ENCODE data around the gene FAM234B. TPM values are rescaled to one million over a fixed set of nuclear protein-coding genes. Genes with fewer than 3 reads are reported as not detected.
"Not testable (repeated sequence)": the region's sequence is repeated elsewhere in the genome, so short reads cannot be mapped to it uniquely, and the experiment has no call there.

FAM234B gene
- total and polyA plus RNA-seq, 8 donors: 1.1 to 4.6 (median 3.7) TPM

GRCh38 chr12:13027508-13027907 lies 16.7 kb upstream of the FAM234B start:
- Histone ChIP-seq H3K27me3 (no peaks in the 10 kb centered on the region), H3K27ac (no peak overlapping the region), H3K4me3 (no peak overlapping the region), H3K4me1 (no peaks in the 10 kb centered on the region), H3K36me3 (no peaks in the 10 kb centered on the region), H3K9me3 (no peaks in the 10 kb centered on the region)
- peak; percentile 23 for FAIRE-seq
- no peak for TF ChIP-seq CTCF (IDR thresholded peaks at IDR 0.05)
- no peak for ATAC-seq
- intact Hi-C loops (cut with DNase I): no loop called here
- DNase-seq: no peak

DNA sequence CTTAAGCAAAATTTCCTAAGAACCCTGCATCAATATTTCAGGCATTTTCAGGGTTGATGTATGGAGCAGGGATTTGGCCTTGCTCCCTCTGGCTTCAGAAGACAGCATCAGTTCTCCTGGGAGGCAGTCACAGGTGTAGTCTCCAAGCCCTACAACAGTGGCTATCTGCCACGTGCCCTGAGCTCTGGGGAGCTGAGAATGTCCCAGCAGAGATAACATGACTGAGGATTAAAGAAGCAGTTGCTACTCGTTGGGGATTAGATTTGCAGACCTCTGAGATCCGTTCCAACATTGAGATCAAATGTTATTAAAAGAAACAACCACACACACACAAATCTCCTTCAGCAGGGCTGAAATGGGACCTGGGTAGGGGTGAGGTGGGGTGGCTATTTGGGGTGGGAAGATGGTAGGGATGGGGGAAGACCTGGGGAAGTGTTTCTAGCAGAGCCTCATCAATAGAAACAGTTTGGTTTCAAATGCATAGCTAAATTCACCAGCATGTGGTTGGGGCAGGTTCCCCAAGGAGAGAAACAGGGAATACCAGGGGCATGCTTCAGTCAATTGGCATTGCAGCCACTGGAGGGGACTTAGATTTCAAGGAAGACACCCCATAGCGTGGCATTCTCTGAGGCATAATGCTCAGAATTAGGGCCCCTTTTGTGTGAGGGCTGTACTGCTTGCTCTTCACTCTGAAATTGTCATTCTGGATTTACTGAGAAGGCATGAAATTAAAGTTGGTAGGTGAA lies 15.2 kb upstream of the FAM234B start:
- ATAC-seq (no peak), DNase-seq (no peak), FAIRE-seq (no peak)
- no peaks in the 10 kb centered on the region for H3K9me3 ChIP-seq
- intact Hi-C loops (cut with DNase I): no loop called here
- H3K4me1 ChIP-seq: no peaks in the 10 kb centered on the region
- 79% methylated on average over 4 of the region's 4 CpGs for WGBS, 2 donors
- TF ChIP-seq CTCF (IDR thresholded peaks at IDR 0.05): no peak
- H3K4me3 ChIP-seq: no peak overlapping the region
- no peak overlapping the region for H3K27ac ChIP-seq
- H3K36me3 ChIP-seq: no peaks in the 10 kb centered on the region
- no peaks in the 10 kb centered on the region for H3K27me3 ChIP-seq

- no peak for TF ChIP-seq CTCF (IDR thresholded peaks at IDR 0.05)
- H3K36me3 ChIP-seq: no peaks in the 10 kb centered on the region
- no peaks in the 10 kb centered on the region for H3K9me3 ChIP-seq
- no peak overlapping the region for H3K4me3 ChIP-seq
- no peaks in the 10 kb centered on the region for H3K4me1 ChIP-seq
- H3K27ac ChIP-seq: no peak overlapping the region
- 75 to 81% methylated on average over 9 of the region's 9 CpGs for WGBS, 2 donors
- no peak for DNase-seq
- intact Hi-C loops (cut with DNase I): no loop called here
- no peak for ATAC-seq
- H3K27me3 ChIP-seq: no peaks in the 10 kb centered on the region
- FAIRE-seq: no peak
Measured at GRCh38 chr12:13030541-13031291, 13.5 kb upstream of the FAM234B start.

GRCh38 chr12:13032164-13032563 lies 12.0 kb upstream of the FAM234B start:
- Histone ChIP-seq H3K4me1 (no peaks in the 10 kb centered on the region), H3K27me3 (no peaks in the 10 kb centered on the region), H3K36me3 (no peaks in the 10 kb centered on the region), H3K9me3 (no peaks in the 10 kb centered on the region), H3K4me3 (no peak overlapping the region), H3K27ac (no peak overlapping the region)
- intact Hi-C loops (cut with DNase I): no loop called here
- DNase-seq (no peak), FAIRE-seq (no peak), ATAC-seq (no peak)
- 90 to 92% methylated on average over 2 of the region's 2 CpGs for WGBS, 2 donors
- TF ChIP-seq CTCF (IDR thresholded peaks at IDR 0.05): no peak

DNA sequence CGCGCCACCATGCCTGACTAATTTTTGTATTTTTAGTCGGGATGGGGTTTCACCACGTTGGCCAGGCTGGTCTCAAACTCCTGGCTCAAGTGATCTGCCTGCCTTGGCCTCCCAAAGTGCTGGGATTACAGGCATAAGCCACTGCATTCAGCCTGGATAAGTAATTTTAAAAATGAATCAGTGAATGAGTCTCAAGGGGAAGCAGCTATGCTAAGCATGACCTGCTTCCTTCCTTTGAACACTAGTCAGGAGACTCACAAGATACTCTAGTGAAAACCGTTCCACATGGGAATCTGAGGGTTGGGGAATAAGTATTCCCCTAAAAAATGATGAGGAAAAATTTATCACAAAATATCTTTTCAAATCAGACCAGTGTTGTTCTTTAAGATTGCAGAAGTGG lies 10.7 kb upstream of the FAM234B start:
- no peak overlapping the region for H3K27ac ChIP-seq
- no peak overlapping the region for H3K4me3 ChIP-seq
- no peaks in the 10 kb centered on the region for H3K4me1 ChIP-seq
- ATAC-seq (no peak), FAIRE-seq (no peak), DNase-seq (no peak)
- H3K27me3 ChIP-seq: no peaks in the 10 kb centered on the region
- 86 to 88% methylated on average over 5 of the region's 5 CpGs for WGBS, 2 donors
- no peaks in the 10 kb centered on the region for H3K36me3 ChIP-seq
- intact Hi-C loops (cut with DNase I): no loop called here
- H3K9me3 ChIP-seq: no peaks in the 10 kb centered on the region
- TF ChIP-seq CTCF (IDR thresholded peaks at IDR 0.05): no peak

DNA sequence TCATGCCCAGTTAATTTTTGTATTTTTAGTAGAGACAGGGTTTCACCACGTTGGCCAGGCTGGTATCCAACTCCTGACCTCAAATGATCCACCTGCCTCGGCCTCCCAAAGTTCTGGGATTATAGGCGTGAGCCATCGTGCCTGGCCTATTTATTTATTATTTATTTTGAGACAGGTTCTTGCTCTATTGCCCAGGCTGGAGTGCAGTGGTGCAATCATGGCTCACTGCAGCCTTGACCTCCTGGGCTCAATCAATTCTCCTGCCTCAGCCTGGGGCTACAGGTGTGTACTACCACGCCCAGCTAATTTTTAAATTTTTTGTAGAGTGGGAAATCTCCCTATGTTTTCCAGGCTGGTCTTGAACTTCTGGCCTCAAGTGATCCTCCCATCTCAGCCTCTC lies 8.8 kb upstream of the FAM234B start:
- intact Hi-C loops (cut with DNase I); H3K9me3 ChIP-seq; H3K36me3 ChIP-seq; H3K4me3 ChIP-seq; FAIRE-seq; ATAC-seq; H3K4me1 ChIP-seq; DNase-seq; H3K27ac ChIP-seq; H3K27me3 ChIP-seq: not testable (repeated sequence)
- WGBS, 2 donors: 76 to 87% methylated on average over 5 of the region's 5 CpGs

All from pancreas (tissue), 10 donors.